Upper lobe of left lung (tissue), 4 donors: ENCODE data around the gene MRTFB.

Experiments
- CTCF ChIP-seq, 6 experiments: fragments of 450-650 bp in 4 of 6; fragments of 200-600 bp in 2 of 6; sonication (generic) in 2 of 6; IDR thresholded peaks; one replicate each; pipeline ENCODE4 v1.5.1; 2016 to 2019; ENCODE audit warnings: antibody characterized with exemption in 6 of 6
- POLR2A ChIP-seq, 4 donors: fragments of 450-650 bp; IDR thresholded peaks; one replicate each; pipeline ENCODE4 v1.5.1; 2016 to 2017; ENCODE audit warnings: antibody characterized with exemption in 4 of 4, mild to moderate bottlenecking in 2 of 4

- TF ChIP-seq CTCF (IDR thresholded peaks at IDR 0.05) (no peak), POLR2A (IDR thresholded peaks at IDR 0.05) (no peak)
Measured at GRCh38 chr16:14198572-14198971, 127.5 kb downstream of the MRTFB start.
